HG03135 (cell line): ENCODE data around the gene CRYBB1.

ENCODE experiments used
- ATAC-seq: cut with Tn5 transposase; IDR thresholded peaks from one replicate; pipeline ENCODE4 v1.9.1; 2021; ENCODE audit warnings: mild to moderate bottlenecking, moderate library complexity; ENCODE audit not compliant: unreplicated experiment

Gene CRYBB1

GRCh38 chr22:26617271-26618199, at the start of gene CRYBB1:
Gene CRYBB1, minus strand, starts transcription at chr22:26618027. Its CDS starts 1,708 bp downstream, at chr22:26616319.
- no peak for ATAC-seq

DNA sequence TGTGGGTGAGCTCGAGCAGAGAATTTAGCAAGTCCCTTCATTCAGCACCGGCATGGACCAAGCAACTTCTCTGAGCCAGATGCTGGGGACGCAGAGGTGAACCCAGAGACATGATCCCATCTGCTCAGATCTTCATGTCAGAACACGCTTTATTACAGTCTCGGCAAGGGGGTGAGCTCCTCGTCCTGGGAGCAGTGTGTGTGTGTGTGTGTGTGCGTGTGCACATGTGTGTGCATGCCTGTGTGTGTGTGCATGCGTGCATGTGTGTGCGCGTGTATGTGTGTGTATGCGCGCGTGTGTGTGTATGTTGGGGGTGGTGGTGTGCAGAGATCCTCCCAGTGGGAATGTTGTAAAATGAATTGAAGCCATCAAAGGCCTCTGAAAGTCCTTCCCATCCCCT, 49.3 kb upstream of the CRYBB1 start:
- no peak for ATAC-seq

GRCh38 chr22:26665813-26666231, 48.0 kb upstream of the CRYBB1 start:
- ATAC-seq: no peak

- ATAC-seq: no peak
Measured at GRCh38 chr22:26663374-26663923, 45.6 kb upstream of the CRYBB1 start.

DNA sequence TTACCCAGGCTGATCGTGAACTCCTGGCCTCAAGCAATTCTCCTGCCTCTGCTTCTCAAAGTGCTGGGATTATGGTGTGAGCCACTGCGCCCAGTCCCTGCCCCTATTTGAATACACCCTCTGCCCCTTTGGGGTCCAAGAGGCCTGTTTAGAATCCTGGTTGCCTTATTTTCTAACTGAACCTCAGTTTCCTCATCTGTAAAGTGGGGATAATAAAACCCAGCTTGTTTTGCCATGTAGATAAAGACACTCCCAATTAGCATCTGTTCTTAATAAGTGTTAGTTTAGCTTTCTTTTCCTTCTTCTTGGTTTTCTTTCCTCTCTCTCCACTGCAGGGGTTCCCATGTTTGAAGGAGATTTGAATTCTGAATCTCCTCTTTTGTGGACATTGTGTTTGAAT, 44.3 kb upstream of the CRYBB1 start:
- ATAC-seq: no peak

DNA sequence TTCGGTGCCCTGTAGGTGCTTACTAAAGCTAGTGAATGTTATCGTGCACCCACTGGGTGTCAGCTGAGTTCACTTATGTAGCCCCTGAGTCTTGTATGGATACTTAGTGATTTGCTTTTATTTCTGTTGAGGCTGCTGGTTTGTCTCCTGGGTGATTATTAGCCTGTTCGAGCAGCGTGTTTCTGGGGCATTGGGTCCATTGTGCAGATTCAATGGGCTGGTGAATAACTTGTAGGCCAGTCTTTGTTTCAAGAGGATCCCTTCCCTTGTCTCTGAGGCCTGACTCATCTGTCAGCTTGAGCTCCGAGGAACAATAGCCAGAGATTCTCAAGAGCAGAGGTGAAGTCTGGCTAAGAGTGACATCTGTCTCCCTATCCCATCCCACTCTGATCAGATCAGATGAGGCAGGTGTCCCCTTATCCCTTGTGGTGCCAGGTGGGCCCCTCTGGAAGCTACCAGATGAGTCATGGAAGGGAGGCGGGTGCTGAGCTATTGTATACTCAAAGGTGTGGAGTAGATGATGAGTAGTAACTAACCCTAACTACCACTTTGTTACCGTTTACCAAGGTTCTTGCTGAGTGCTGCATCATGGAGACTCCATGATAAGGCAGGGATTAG, 43.2 kb upstream of the CRYBB1 start:
- no peak for ATAC-seq

- no peak for ATAC-seq
Measured at GRCh38 chr22:26660356-26660755, 42.5 kb upstream of the CRYBB1 start.

- ATAC-seq: peak; percentile 63
Measured at GRCh38 chr22:26658671-26659478, 41.0 kb upstream of the CRYBB1 start.

DNA sequence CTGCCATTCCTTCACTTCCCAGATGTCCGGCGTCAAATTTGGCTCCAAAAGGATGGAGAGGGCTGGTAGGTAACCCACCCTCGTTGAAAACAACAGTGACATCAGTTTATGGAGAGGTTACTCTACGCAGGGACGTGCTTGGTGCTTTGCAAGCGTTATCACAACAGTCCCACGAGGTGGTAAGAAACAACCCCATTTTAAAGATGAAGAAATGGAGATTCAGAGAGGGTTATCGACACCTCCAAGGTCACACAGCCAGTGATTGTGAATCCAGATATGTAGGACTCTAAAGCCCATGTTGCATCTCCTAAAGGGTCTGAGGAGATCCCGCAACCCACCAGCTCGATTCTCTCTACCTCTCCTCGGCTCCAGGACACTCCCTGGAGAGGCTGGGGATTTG, 40.3 kb upstream of the CRYBB1 start:
- no peak for ATAC-seq

DNA sequence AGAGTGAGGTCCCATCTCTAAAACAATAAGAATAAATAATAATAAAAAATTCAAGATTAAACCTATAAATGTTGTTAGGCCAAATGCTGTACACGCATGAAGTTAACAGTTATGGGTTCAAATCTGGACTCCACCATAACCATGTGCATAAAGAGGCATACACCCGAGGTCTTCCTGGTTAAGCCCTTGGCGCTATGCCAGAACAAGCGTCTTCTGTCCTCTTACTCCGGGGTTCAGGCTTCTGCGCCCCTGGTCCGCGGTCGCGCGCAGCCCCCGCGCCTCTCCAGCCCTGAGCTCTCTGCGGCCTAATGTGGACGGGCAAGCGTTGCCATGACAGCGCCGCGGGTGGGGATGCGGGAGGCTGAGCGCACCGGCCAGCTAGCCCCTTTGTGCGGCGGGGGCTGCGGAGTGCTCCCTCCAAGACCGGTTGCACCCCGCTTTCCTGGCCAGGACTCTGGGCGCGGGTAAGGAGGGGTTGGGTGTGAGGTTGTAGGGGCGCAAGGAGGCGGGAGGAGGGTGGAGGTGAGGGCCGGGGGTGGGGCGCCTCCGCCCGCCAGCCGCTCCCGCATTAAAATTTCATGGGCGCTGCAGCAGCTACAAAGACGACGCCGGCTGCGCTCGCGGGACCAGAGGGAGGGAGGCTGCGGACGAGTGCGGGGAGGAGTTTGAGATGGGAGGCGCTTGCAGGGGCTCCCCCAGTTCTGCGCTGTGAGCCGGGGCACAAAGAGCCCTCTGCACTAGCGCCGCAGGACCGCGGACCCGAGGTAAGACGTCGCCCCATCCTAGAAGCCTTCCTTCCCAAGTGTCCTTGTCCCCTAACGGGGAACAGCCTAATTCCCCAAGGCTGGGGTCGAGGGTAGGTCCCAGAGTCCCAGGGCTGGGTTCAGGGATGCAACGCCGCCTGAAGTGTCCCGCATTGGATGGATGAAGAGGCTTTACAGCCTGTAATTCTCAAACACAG, 39.3 kb upstream of the CRYBB1 start, which contains the start of gene MIAT:
MIAT (plus strand) TSS at position 698 of the 961 bp plus-strand sequence.
- no peak for ATAC-seq

DNA sequence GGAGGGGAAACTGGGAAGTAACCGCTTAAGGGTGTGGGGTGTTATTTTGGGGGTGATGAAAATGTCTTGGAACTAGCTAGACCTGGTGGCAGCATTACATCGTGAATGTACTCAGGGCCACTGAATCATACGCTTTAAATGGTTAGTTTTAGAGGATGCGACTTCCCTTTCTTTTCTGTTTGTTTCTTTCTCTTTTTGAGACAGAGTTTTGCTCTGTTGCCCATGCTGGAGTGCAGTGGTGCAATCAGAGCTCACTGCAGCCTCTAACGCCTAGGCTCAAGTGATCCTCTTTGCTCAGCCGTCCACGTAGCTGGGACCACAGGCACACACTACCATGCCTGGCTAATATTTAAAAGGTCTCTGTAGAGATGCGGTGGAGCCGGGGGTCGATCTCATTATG, 34.0 kb upstream of the CRYBB1 start:
- ATAC-seq: no peak

DNA sequence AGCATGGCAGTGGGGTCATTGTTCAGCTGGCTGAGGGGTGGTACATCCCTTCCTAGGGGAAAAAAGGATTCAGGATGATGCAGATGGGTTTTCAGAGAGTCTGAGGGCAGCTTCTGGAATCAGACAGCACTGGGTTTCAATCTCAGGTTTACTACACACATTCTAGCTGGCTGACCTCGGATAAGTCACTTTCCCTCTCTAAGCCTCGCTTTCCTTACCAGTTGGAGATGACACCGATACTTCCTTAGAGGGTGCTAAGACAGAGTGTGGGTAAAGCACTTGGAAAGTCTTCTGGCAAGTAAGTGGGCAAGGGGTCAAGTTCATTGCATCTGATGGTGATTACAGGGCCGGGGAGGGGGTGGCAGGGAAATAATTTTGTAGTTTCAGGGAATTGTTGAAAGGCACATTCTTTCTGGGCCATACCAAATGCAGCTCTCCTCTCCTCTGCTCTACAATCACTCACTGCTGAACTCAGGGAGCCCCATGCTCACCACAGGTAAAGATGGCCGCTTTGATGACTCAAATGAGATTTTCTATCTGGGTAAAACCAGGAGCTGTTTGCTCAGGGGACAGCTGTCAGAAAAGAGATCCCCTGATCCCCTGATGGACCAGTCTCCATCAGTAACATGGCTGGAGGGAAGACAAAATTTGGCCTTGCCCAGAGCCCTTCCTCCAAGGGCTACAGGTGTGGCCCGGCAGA, 33.0 kb upstream of the CRYBB1 start:
- no peak for ATAC-seq

- no peak for ATAC-seq
Measured at GRCh38 chr22:26648528-26649388, 30.9 kb upstream of the CRYBB1 start.

DNA sequence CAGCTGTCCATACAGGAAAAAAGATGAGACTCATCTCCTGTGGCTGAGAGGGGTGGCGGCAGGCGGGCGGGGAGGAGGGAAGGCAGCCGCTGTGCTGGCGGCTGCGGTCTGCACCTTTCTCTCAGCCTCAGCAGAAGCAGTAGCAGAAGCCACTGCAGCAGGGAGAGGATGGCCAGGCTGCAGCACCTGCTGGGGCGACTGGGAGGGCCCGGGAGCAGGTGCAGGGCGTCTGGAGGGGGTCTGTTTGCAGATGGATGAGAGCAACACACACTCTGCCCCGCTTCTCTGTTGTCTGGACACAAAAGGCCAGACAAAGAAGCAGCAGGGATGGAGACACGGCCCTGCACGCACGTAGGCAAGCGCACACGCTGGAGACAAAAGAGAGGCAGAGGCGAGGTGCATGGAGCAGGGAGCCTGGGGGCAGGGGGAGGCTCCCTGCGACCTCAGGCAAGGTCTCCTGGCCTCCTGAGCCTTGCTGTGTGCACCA, 30.2 kb upstream of the CRYBB1 start:
- ATAC-seq: no peak

GRCh38 chr22:26646158-26646557, 28.3 kb upstream of the CRYBB1 start:
- ATAC-seq: no peak

GRCh38 chr22:26643418-26644100, 25.7 kb upstream of the CRYBB1 start:
- no peak for ATAC-seq
